GM18867 (cell line): ENCODE measurements around the gene YTHDF1.

Experiments used
- ATAC-seq: cut with Tn5 transposase; IDR thresholded peaks from one replicate; pipeline ENCODE4 v1.9.1; 2021; ENCODE audit warnings: mild to moderate bottlenecking, moderate library complexity; ENCODE audit not compliant: unreplicated experiment

YTHDF1 gene

GRCh38 chr20:63174309-63175037, 41.5 kb downstream of the YTHDF1 start:
- ATAC-seq, result no peak

DNA sequence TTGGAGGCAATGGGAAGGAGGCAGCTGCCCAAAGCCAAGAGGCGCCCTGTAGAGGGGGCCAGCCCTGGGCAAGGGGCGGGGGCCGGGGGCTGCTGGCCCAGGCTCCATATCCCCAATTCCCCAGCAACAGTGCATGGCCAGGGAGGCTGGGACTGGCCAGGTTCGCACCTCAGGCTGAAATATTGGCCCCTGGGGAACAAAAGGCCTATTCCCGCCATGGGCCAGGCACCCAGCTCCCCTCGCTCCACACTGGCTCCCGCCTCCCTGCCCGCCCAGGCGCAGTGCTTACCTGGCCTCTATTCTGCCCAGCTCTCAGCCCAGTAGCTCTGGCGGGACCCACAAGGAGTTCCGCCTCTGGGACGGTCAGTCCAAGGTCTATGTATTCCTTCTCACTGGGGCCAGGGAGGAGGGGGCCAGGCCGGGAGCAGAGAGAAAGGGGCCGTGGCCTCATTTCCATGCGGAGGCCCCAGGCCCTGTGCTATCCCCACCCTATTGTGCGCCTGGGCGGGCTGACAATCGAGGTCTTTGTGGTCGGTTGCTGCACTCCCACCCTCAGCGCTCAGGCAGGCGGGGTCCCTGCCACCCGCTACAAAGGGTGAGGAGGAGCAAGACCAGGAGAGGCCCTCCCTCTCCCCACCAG, 42.3 kb downstream of the YTHDF1 start:
- no peak for ATAC-seq

DNA sequence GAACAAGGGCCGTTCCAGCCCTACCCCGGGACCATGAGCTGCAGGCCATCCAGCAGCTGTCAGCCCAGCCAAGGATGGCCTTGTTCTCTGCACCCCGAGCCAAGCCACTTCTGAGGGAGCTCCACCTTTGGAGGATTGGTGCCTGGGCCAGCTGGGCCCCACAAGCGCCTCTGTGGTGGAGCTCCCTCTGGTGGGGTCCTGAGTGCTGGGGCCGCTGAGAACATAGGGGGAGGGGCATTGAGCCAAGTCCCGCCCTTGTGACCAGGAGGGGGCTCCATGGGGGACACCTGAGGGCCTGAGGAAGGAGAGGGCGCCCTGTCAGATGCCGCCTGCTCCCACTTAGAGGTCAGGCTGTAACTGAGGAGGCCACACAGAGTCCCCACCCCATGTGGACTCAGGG, 43.2 kb downstream of the YTHDF1 start:
- no peak for ATAC-seq

- no peak for ATAC-seq
These were observed 43.9 kb downstream of the YTHDF1 start for GRCh38 chr20:63171991-63172390.

- ATAC-seq, result no peak
These were observed 46.2 kb downstream of the YTHDF1 start for GRCh38 chr20:63169681-63170080.

- ATAC-seq, result no peak
These were observed 47.1 kb downstream of the YTHDF1 start for GRCh38 chr20:63168861-63169260.

DNA sequence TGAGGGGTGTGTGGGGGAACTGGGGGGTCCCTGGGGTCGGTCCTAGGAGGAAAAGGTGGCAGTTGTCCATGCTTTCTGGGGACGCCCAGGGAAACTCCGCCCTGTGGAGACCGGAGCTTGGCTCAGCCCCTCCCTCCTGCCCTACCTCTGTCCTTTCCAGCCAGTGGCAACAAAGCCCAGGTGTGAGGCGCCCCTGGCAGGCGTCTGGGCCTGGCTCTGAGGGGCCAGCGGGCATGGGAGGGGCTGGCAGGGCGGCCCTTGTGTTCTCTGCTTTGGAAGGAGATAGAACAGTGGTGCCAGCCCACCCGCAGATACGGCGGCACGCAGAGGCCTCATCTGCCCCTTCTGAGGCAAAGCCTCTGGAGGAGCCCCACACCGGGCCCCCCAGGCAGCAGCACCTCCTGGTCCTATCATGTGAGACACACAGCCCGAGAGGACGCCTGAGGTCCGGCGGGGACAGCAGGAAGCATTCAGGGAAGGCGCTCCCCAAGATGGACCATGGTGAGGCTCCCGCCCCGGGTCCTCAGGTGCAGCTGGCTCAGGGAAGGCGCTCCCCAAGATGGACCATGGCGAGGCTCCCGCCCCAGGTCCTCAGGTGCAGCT, 47.9 kb downstream of the YTHDF1 start:
- ATAC-seq, result no peak

GRCh38 chr20:63167026-63167917, 48.7 kb downstream of the YTHDF1 start:
- no peak for ATAC-seq

DNA sequence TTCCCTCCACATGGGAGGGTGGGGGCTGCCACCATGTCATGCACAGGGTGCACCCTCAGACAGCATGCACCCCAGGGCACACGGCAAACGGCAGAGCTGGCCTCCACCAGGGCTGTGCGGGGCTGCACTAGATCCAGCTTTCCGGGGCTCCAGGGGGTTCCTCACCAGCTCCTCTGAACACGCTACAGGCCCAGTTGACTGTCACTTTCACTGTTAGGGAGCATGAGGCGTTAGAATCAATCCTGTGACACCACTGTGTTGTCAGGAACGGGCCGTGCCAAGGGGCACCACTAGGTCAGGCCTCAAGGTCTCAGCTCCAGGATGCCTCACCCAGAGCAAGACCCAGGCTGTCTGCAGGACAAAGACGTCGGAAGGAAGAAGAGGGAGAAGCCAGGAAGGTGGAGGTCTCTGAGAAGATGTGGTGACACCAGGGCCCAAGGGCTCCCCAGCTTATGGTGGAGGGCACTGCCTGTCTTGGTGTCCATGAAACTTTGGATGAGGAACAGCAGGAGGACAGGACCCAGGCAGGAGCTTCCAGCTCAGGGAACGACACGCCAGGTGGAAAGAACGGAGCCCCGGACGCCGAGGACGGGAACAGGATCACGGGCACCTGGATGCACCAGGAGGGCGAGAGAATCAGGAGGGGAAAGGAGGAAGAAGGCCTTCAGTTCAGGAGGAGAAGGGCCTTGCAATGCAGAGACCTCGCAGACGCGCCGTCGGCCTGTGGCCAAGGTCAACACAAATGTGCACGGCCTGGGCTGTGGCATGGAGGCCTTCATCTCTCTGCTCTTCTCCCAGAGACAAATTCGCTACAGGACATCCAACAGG, 49.5 kb downstream of the YTHDF1 start:
- ATAC-seq, result no peak

GRCh38 chr20:63165356-63166192, 50.4 kb downstream of the YTHDF1 start:
- ATAC-seq, result no peak

- ATAC-seq, result no peak
These were observed 51.2 kb downstream of the YTHDF1 start for GRCh38 chr20:63164484-63165355.

- ATAC-seq, result no peak
These were observed 52.1 kb downstream of the YTHDF1 start for GRCh38 chr20:63163596-63164483.

DNA sequence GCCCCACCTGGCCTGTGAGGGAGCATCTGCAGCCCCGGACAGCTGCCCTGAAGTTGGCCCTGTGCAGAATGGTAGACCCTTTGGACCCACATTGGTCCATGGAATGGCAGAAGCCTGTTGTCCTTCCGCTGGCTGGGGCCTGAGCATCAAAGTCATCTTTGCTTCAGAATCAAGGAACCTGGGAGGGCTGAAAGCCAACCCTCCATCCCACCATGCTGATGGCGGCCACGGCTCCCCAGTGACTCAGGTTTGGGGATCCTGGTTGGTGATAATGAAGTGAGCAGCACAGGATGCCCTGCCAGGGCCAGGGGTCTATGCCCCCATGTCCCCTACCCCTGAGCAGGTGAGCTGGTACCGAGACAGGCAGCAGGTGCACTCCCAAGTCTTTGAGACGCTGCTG, 52.8 kb downstream of the YTHDF1 start:
- ATAC-seq, result no peak

GRCh38 chr20:63162206-63162795, 53.6 kb downstream of the YTHDF1 start:
- ATAC-seq, result no peak

GRCh38 chr20:63161176-63161651, 54.7 kb downstream of the YTHDF1 start:
- no peak for ATAC-seq

DNA sequence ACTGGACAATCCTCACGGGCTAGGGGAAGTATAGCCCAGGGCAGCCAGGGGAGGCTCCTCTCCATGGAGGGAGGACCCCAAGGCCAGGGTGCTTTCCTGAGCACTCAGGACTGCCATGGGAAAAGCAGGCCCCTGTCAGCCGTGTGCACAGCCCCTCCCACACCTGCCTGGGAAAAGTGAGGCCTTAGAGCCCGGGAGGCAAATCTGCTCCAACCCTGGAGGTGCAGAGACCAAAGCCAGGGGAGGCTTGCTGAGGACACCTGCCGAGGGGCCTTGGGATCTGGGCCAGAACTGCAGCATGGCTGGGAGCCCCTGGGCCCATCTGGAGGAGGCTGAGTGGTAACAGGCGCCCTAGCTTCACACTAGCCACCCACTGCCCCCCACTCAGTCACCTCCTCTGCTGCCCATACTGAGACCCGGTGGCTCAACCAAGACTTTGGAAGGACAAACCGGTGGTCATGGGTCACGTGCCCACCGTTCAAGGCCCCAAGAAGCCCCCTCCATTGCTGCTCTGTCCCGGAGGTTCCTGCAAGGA, 55.2 kb downstream of the YTHDF1 start:
- ATAC-seq, result no peak
